HL-60 (cell line): ENCODE data around the gene CLCNKA.

Experiments
- DNase-seq, 2 experiments: peaks; one replicate each; pipeline ENCODE4 v3.0.0-alpha.2; 2010 to 2020; ENCODE audit warnings: low read depth in 1 of 2, low spot score in 1 of 2
- H3K27ac ChIP-seq: fragments of 250-450 bp; sonication (Bioruptor Pico); replicated peaks from 2 replicates; pipeline ENCODE4 v1.5.1; 2020; ENCODE audit warnings: mild to moderate bottlenecking, moderate library complexity
- H3K27me3 ChIP-seq: fragments of 250-450 bp; sonication (Bioruptor Pico); 2 replicates; pipeline ENCODE4 v1.5.1; 2021; ENCODE audit warnings: mild to moderate bottlenecking, moderate library complexity; ENCODE audit not compliant: insufficient read depth, poor library complexity, severe bottlenecking
- H3K4me3 ChIP-seq: replicated peaks from 2 replicates; pipeline ENCODE4 v1.5.1; 2011; ENCODE audit warnings: mild to moderate bottlenecking, control low read depth, low read length; ENCODE audit not compliant: insufficient read depth
- CTCF ChIP-seq: IDR thresholded peaks from one replicate; pipeline ENCODE4 v1.5.1; 2011; ENCODE audit warnings: low read length, control low read depth, inconsistent platforms; ENCODE audit not compliant: insufficient read depth
- GABPA ChIP-seq: IDR thresholded peaks from 2 replicates; pipeline ENCODE4 v1.6.1; 2012; ENCODE audit warnings: low read depth
- POLR2AphosphoS5 ChIP-seq: IDR thresholded peaks from 2 replicates; pipeline ENCODE4 v1.6.1; 2012; ENCODE audit warnings: low read depth
- REST ChIP-seq: IDR thresholded peaks from 2 replicates; pipeline ENCODE4 v1.6.1; 2012; ENCODE audit warnings: low read depth; ENCODE audit not compliant: insufficient replicate concordance
- SPI1 ChIP-seq: IDR thresholded peaks from 2 replicates; pipeline ENCODE4 v1.6.1; 2012; ENCODE audit warnings: low read depth, mild to moderate bottlenecking, borderline replicate concordance

The CLCNKA gene

GRCh38 chr1:16064536-16065268 is 42.9 kb downstream of the CLCNKA start:
- Histone ChIP-seq H3K27me3 (peaks cover 46% of the 10 kb centered on the region), H3K4me3 (no peak overlapping the region), H3K27ac (no peak overlapping the region)
- TF ChIP-seq POLR2AphosphoS5 (no peak), SPI1 (no peak), CTCF (no peak), GABPA (no peak), REST (no peak)
- DNase-seq: no peak

- H3K27ac ChIP-seq: no peak overlapping the region
- H3K4me3 ChIP-seq: no peak overlapping the region
Observed at GRCh38 chr1:16065269-16065576, 43.4 kb downstream of the CLCNKA start.

More at GRCh38 chr1:16065269-16065576, 43.4 kb downstream of the CLCNKA start:
- TF ChIP-seq POLR2AphosphoS5 (no peak), CTCF (no peak), SPI1 (no peak), GABPA (no peak), REST (no peak)
- peaks cover 46% of the 10 kb centered on the region for H3K27me3 ChIP-seq
- no peak for DNase-seq
